DMS153 treated with DMSO at 0.1 percent for 48 hours (cell line): ENCODE results near the gene MOCS1.

ENCODE experiments used
- DNase-seq: peaks from one replicate; lab custom pipeline; 2025; ENCODE audit not compliant: unreplicated experiment; lab: John Stamatoyannopoulos, UW

The MOCS1 gene

GRCh38 chr6:39950125-39950720, 16.0 kb upstream of the MOCS1 start:
- DNase-seq: no peak

DNA sequence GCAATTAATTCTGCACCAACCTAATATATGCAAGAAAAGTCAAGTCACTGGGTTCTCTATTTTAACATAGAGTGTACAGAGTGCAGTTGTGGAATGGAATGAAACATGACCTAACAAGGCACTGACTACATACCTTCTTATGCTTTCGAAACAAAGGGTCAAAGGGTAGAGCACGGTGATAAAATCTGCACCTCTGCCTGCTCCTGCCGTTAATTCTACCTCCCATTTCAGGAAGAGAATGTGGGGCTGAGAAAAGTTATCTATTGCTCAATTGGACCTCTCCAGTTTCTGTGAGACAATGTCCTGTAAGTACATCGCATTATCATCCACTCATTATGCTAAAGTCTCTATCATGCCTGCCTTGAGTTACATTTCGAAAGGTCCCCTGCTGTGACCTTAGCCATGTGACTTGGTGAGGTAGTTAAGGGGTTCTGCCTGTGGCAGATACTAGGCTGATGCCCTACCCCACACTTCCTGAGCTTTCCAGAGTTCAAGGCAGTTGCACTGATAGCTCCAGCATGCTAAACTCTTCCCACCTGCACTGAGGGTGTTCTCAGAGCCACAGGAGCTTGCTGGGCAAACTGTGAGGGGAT, 14.0 kb upstream of the MOCS1 start:
- no peak for DNase-seq

GRCh38 chr6:39947611-39948068, 13.4 kb upstream of the MOCS1 start:
- no peak for DNase-seq

DNA sequence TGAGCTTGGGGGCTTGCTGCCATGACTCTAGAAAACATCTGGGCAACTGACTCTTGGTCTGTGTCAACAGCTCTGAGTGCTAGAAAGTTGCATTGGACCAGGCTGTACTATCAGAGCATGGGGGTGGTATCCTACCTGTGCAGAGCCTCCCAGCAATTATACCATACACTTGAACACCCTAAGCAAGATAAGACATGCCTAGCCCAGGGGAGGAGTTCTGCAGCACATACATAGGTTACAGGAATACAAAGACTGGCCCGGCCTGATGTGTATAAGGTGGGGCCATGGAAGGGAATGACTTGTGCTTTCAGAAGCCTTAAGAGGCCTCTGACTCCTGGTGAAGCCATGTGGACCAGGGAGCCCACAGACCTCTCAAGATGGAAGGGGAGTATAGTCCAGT, 11.4 kb upstream of the MOCS1 start:
- no peak for DNase-seq

DNA sequence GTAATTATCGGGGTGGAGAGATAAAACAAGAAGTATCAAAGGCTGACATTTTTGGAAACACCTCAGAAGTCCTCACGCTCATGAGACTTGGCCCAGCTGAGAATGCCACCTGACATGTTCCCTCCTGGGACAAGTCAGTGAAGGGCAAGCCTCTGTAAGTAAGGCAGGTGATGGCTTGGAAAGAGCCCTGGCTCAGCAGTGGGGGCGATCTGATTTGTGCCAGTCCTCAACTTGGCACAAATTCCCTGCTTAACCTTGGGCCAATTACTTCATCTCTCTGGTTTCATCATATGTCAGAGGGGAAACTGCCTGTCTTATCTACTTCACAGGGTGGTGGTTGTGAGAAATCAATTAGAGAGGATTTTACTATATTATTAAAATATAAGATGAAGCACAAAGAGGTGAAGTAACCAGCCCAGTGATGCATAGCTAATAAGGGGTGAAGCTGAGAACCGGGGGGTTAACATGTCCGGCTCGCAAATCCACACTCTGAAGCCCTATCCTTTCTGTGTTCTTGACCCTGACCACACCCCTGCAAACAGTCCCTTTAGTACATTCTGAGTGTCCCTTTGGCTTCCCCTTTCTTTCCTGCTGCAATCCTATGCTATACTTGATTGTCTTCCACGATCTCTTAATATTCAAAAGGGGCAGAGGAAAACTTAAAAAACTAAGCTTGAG, 8.8 kb upstream of the MOCS1 start:
- no peak for DNase-seq

GRCh38 chr6:39941820-39942219, 7.6 kb upstream of the MOCS1 start:
- no peak for DNase-seq

DNA sequence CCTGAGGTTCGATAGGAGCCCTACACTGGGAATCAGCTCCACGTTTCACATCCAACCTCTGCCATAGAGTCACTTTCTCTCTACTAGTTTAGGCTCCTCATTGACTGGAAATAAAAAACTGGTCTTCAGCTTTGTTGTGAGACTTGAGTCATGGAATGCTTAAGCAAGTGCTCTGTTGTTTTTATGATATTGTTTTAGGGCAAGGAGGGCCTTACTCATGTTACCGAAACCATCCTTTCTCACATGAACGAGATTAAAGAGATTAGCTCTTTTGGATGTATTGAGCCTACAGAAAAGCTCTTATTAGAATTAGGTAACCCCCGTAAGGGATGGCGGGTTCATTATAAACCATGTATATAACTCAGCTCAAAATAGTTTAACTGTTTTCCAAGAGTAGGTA, 6.9 kb upstream of the MOCS1 start:
- no peak for DNase-seq

GRCh38 chr6:39938773-39939654, 4.8 kb upstream of the MOCS1 start:
- DNase-seq: no peak

- DNase-seq: no peak
These were observed 3.5 kb upstream of the MOCS1 start for GRCh38 chr6:39937686-39938333.

GRCh38 chr6:39936857-39937256, 2.6 kb upstream of the MOCS1 start:
- no peak for DNase-seq

GRCh38 chr6:39935241-39935640, 979 bp upstream of the MOCS1 start:
- DNase-seq: no peak

DNA sequence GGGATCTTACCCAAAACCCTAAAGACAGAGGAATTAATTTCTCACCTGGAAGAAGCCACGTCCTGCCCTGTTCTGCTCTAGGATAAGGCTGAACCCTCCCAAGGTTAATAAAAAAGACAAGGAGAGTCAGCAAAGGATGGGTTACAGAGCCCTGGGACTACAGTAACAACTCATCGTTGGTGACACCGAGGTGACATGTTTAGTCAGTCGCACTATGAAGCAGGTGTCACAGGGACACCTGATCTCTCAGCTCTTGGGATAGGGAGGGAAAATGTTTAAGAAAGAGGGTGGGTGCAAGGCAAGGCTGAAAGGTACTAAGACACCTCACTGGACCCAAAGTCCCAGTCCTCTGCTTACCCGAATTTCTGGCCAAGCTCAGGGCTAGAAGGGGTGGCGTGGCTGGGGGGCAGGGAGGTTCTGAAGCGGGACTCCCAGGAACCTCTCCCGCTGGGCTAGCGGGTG, 562 bp downstream of the MOCS1 start:
- no peak for DNase-seq

DNA sequence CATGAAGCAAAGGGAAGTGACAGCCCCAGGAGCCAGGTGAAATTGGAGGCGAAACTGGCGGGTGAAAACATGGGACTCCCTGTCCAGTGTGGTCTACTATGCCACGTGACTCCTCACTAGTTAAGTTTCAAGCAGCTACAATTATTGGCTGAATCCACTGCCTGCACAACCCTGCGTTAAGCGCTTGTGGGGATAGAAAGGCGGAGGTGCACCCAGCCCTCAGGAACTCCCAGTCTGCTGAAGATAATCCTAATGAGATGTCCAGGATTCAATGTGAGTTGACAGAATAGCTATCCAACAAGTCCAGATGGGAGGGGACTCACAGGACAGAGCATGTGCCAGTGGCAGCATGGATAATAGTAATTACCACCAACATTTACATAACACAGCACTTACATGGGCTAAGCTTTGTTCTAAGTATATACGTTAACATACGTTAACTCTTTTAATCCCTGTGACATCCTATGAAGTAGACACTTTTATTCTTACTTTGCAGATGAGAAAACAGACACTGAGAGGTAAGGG, 1.8 kb downstream of the MOCS1 start:
- no peak for DNase-seq

DNA sequence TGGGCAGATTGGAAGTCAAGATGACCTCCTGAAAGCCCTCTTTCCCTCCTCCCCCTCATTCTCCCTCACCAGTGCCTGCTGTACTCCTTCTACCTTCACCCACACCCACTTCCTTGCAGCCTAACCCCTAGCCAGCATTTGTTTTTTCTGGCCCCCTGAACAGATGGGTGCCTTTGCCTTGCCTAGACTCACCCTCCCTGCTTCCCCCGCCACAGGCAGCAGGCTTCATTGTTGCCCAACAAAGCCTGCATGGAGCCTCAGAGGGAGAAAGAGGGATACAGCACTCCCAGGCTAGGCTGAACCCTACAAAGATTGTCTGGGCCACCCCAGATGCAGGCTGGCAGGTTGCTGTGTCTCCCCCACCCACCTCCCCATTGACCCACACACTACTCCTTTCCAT, 2.7 kb downstream of the MOCS1 start:
- DNase-seq: no peak

- DNase-seq: no peak
These were observed 3.7 kb downstream of the MOCS1 start for GRCh38 chr6:39930540-39930939.

- no peak for DNase-seq
These were observed 4.4 kb downstream of the MOCS1 start for GRCh38 chr6:39929733-39930461.

- DNase-seq: no peak
These were observed 5.1 kb downstream of the MOCS1 start for GRCh38 chr6:39929039-39929732.

DNA sequence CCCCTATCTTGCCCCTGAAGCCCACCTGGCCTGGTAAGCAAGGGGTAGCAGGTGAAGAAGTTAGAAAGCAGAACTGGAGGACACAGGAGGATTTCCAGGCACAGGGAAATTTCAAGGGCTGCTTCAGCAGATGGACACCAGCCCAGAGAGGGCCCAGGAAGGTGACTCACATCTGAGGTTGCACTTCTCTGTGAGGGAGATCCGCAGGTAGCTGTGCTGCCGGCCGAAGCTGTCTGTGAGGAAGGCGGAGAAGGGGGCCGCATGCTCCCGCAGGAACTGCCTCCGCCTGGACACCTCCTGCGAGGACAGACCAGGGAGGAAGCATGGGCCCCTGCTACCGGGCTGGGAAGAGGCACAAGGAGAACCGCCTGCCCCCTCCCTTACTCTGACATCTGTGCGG, 7.1 kb downstream of the MOCS1 start:
- DNase-seq: no peak

DNA sequence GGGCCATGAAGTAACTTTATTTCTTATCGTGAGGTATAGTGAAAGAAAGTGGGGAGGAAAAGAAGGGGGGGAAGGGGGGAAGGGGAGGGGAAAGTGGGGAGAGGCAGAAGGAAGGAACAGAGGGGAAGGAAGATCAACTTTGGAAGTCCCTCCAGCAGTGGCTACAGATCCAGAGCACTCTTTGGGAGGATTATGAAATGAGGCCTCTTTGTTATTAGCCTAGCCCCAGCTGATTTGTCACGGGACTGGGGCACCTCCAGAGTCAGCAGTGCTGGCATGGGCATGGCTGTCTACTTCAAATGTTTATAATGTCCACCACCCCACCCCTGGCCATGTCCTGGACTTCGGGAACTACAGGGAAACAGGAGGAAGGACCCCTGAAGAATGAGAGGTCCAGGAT, 7.6 kb downstream of the MOCS1 start:
- DNase-seq: no peak

DNA sequence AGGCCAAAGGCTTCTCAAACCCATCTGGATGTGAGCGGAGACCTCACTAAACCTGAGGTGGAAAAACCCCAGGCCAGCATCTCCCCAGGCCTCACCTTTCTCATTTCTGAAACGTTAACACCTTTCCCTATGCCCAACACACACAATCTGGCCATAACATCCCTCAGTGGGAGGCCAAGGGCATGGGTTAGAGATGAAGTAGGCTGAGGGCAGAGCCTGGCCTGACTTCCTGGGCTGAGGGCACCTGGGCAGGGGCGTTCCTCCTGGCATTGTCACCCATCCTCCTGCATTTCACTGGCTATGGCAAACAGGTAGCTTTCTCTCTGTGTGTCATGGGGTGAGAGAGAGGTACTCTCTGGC, 8.4 kb downstream of the MOCS1 start:
- DNase-seq: no peak
